ENCODE data around the gene SPP1.

Gene SPP1

DNA sequence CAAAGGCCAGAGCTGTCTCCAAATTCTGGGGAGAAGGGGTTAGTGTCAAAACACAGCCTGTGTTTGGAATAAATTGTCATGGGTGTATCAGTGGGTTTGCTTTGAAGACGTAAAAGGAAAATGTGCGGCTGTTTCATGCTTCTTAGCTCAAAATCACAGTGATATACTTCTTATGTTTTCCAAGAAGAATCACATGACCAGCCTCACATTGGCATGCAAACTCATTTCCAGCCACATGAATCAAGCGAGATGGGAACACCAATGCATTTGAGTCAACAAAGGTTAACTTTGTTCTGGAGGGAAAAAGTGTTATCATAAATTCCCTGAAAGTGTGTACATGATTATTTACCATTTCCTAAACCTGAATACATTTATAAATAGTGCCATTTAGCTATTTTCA, 19.0 kb upstream of the SPP1 start:
- DNase-seq (ENCODE audit: low spot score), result no peak

DNA sequence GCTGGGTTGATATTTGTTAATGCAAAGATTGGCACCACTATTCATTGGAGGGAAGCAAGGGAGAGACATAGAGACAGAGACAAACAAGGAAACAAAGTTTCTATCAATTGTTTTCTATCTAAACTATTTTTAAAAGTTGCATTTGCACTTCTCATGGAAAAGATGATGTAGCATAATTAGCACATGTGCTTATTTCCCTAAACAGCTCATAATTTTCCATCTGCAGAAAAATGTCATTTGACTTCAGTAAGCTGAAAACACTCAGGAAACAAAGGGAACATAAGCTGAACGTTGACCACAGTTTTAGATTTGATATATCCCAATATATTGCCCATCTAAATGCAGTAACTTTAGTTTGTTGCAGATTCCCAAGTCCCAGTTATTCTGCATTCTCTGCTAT, 18.5 kb upstream of the SPP1 start:
- no peak for DNase-seq (ENCODE audit: low spot score)

DNA sequence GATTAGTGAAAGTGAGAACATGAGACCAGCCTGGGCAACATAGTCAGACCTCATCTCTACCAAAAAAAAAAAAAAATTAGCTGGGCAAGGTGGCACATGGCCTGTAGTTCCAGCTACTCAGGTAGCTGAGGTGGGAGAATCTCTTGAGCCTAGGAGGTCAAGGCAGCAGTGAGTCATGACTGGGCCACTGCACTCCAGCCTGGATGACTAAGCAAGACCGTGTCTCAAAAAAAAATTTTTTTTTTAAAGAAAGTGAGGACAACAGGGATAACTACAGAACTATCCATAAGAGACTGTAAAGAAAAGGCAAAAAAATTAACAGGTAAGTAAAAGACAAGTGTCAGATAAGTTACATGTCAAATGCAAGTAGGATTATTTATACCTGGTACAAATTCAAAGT, 13.5 kb upstream of the SPP1 start:
- no peak for DNase-seq (ENCODE audit: low spot score)

DNA sequence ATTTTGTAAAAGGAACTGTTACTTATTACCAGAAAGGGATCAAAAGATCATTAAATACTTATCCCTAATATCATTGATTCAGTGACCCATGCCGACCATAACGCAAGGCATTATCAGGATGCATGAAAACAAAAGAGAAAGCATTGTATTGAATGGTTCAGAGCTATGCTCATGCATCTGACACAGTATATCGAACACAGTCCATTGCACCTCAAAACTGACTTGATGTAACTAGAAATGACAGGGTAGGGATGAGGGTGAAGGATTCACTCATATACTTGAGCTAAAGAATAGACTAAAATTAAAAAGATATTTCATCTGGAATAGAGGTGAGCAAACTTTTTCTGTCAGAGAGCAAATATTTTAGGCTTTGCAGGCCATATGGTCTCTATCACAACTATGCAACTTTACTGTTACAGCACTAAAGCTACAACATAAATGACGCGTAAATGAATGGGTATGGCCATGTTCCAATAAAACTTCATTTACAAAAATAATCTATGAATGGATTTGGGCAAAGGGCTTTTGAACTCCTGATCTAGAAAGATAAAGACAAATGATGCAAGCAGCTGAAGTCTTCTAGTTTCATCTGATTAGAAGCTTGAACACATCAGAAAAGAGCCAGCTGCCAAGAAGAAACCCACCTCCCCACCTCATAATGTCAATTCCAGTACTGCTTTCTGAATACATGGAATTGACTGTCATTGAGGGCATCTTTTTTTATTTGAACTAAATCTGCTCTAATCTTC, 12.9 kb upstream of the SPP1 start:
- DNase-seq (ENCODE audit: low spot score), result no peak

DNA sequence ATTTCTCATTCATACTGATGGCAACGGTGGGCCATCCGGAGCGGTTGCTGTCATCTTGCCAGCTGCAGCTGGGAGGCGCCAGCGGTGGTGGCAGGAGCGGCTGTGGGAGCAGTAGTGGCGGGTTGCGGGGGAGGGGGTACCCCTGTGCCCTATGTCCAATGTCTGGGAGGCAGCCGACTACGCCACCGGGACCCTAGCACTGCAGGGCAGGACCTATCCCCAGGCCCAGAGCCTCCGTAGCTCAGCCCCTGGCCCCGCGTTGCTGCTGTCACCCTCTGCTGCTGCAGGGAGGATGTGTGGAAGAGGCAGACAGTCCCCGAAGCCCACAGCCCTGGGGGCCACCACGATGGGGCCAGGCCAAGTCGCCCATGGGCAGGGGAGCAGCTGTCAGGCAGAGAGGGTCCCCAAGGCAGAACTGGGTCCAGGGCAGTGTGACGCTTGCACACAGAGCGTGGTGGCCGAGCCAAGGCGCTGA, 10.0 kb upstream of the SPP1 start:
- no peak for DNase-seq (ENCODE audit: low spot score)

DNA sequence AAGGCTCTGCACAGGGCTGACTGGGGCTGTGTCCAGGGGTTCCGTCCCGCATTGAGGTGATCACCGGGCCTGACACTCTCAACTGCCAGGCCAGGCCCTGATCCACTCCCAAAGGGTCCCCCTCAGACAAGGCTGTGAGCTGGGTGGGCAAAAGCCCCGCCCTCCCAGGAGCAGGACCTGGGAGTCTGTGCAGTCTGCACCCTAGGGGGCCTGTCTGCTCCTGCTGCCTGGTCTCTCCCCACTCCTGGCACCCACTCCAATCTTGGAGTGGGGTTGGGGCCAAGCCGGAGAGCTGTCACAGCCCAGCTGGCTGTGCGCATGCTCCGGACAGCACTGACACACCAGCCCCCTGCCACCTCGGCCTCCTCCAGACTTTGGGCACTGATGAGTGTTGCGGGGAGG, 9.4 kb upstream of the SPP1 start:
- no peak for DNase-seq (ENCODE audit: low spot score)

DNA sequence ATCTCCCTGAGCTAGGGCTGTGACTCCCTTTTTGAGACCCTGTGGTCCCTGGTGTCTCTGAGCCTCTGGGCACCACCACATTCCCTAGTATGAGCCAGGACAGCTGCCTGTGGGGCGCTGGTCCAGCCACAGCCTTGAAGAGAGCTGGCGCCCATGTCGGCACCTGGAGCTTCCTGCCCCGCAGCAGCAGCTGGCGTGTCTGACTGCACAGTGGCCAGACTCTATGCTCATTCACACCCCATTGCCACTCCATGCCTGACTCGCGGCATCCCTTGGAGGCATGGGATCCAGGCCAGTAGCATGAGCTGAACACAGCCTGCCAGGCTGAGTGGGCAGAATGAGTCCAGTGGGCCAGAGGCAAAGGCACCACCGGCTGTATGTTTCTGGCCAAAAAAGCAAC, 8.3 kb upstream of the SPP1 start:
- no peak for DNase-seq (ENCODE audit: low spot score)

DNA sequence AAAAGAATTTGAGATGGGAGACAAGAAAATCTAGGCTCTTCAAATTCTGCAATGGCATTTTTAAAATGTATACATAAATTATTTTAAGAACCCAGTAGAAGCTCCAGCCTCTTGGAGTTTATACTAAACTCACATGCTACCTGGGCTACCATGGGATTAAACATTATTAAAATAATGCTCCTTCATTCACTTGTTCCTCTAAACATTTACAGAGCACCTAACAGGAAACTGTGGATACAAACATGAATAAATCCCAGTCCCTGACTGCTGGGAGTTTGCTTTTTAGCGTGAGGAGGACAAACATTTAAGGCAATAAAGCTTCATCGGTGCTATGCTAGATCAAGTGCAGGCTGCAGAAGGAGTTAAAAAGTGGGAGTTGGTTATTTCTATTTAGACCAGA, 5.4 kb upstream of the SPP1 start:
- DNase-seq (ENCODE audit: low spot score), result no peak

DNA sequence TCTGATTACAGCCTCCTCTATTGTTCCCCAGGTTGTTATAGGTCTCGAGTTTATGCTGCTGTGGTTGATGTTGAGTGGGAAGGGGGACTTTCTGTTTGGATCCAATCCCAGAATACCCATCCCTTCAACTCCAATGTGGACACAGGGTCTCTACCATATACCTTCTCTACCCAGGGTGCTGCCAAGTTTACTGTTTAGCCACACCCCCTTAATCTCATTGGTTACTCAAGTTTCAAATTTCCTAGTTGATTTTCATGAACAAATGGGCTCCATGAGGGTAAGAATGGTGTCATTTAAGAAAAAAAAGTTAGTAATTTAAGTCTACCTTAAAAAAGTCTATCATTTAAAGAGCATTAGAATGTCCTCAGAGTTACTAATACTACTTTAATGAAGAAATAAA, 3.6 kb upstream of the SPP1 start:
- DNase-seq (ENCODE audit: low spot score), result no peak

DNA sequence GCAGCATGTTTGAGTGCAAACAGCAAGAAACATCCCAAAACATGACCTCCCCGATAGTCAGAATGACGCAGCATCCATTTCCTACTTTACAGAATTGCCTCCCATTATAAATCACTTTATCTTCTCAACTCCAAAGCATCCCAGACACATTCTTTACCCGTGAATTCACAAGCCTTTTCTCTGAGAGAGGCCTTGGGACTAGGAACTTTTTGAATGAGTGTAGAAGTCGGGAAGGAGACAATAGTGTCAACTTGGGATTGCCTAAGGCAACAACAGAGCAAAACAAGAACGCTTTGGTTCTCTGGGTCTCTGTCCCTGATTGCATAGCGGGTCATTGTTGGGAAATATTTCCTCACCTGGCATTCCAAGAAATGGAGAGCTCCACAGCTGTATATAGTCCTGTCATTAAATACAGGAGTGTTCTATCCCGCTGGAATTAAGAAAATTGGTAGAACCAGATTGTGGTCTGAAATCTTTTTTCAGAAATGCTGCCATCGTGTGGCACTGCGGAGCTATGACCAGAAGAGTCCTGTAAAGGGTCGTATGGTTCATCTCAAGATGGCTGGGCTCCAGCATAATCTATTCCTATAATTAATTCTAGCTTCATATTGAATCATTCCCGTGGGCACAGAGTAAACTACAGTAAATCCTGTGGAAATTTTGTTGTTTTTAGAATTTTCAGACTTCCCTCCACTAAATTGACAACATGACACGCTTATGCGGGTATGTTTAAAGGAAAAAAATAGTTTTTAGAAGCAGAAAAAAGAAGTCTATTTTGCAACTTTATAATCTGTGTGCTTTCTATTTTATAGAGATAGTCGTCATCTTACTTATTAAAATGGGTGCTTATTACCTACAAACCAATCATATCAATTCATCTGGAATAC, 2.0 kb upstream of the SPP1 start:
- DNase-seq (ENCODE audit: low spot score), result peak; percentile 72

DNA sequence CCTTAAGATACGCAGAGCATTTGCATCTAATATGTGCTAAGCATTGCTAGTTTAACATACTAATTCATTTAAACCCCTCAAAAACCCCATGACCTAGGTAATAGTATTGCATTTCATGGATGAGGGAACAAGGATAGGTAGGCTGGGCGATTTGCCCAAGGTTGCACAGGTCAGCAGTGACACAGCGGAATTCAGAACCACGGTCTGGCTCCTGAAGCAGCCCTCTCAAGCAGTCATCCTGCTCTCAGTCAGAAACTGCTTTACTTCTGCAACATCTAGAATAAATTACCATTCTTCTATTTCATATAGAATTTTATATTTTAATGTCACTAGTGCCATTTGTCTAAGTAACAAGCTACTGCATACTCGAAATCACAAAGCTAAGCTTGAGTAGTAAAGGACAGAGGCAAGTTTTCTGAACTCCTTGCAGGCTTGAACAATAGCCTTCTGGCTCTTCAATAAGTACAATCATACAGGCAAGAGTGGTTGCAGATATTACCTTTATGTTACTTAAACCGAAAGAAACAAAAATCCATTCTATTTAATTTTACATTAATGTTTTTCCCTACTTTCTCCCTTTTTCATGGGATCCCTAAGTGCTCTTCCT, 555 bp upstream of the SPP1 start:
- DNase-seq (ENCODE audit: low spot score), result no peak

DNA sequence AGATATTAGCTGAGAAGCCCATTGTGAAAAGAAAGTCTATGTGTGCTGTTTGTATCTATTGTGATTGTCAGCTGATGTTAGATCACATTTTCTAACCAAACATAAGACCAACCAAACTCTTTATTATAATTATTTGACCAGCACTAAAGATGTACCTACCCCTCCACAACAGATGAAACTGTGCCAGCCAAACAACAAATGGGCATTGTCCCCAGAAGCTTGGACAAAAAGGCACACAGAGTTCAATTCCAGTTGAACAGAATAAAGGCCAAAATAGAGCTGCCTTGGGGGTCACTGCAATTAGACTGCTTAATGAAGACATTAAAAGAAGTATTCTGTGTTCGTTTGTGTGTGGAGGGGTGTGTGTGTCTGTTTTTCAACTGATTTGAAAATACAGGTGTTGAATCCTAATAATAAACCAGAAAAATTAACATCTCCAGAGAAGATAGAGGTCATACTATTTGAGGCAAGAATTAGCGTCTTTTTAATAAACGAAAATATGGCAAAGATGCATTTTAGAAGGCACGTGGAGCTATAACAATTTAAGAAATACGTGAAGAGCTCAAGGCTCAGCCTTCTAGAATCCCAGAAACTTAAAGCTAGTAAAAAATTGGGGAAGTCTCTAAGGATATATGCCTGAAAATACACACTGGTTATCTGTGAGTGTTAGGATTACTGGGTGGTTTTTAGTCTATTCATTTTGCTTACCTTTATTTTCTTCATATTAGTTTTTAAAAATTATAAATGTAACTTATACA, 2.2 kb downstream of the SPP1 start:
- no peak for DNase-seq (ENCODE audit: low spot score)

DNA sequence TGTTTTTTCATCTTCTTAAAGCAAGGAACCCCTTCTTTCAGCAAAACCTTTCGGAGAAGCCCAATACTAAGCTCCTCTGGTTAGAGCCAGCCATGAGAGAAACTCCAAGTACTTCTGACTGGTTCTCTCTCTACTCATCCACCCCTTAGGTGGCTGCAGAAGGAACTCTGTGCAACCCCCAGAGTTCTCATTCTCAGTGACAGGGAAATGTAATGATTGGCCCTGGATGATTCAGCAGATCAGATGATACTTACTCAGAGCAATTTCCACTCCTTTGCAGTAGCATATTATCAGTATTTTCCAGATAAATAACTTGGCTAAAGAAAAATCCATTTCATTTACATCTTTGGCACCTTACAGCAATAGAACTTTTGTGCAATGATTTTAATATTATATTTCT, 3.2 kb downstream of the SPP1 start:
- DNase-seq (ENCODE audit: low spot score), result no peak

DNA sequence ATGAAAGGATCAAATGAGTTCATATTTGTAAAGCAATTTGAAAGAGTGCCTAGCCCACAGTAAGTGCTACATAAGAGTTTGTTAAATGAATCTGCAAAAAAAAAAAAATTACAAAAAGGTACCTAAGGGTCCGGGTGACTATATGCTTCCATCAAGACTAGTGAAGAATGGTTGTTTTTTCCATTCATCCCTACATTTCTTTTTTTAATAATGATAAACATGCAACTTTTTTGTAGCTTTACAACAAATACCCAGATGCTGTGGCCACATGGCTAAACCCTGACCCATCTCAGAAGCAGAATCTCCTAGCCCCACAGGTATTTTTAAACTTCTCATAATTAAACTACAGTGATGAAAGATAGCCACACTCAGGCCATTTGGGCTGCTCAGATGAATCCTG, 4.3 kb downstream of the SPP1 start:
- no peak for DNase-seq (ENCODE audit: low spot score)

DNA sequence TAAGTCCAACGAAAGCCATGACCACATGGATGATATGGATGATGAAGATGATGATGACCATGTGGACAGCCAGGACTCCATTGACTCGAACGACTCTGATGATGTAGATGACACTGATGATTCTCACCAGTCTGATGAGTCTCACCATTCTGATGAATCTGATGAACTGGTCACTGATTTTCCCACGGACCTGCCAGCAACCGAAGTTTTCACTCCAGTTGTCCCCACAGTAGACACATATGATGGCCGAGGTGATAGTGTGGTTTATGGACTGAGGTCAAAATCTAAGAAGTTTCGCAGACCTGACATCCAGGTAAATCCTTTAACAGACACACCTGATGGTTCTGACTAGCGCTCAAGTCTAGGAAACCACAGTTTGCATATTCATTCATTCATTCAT, 6.0 kb downstream of the SPP1 start:
- DNase-seq (ENCODE audit: low spot score), result no peak

DNA sequence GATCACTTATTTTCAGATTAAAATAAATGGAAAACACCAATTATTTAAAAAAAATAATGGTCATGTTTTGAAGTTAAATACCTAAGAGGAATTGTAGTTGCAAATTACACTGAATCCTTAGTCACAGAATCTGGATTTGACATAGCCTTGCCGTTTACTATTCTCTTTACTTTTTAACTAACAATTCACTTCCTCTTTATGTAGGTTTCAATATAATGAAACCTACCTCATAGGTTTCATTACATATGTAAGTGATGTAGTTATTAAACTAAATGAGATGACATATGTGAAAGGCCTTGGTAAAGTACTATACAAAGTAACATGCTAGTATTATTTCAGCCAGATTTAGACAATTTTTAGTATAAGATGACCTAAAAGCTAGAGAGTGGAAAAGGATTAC, 6.5 kb downstream of the SPP1 start:
- no peak for DNase-seq (ENCODE audit: low spot score)

DNA sequence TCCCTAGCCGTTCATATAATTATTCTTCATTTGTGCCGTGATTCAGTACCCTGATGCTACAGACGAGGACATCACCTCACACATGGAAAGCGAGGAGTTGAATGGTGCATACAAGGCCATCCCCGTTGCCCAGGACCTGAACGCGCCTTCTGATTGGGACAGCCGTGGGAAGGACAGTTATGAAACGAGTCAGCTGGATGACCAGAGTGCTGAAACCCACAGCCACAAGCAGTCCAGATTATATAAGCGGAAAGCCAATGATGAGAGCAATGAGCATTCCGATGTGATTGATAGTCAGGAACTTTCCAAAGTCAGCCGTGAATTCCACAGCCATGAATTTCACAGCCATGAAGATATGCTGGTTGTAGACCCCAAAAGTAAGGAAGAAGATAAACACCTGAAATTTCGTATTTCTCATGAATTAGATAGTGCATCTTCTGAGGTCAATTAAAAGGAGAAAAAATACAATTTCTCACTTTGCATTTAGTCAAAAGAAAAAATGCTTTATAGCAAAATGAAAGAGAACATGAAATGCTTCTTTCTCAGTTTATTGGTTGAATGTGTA, 7.0 kb downstream of the SPP1 start:
- DNase-seq (ENCODE audit: low spot score), result no peak

DNA sequence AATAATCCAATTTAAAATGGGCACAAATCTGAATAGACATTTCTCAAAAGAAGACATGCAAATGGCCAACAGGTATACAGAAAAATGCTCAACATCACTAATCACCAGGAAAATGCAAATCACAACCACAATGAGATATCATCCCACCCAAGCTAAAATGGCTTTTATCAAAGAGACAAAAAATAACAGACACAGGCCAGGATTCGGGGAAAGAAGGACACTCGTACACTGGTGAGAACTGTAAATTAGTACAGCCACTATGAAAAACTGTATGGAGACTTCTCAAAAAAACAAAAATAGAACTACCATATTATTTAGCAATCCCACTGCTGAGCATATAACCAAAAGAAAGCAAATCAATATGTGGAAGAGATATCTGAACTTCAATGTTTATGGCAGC, 8.5 kb downstream of the SPP1 start:
- DNase-seq (ENCODE audit: low spot score), result no peak

DNA sequence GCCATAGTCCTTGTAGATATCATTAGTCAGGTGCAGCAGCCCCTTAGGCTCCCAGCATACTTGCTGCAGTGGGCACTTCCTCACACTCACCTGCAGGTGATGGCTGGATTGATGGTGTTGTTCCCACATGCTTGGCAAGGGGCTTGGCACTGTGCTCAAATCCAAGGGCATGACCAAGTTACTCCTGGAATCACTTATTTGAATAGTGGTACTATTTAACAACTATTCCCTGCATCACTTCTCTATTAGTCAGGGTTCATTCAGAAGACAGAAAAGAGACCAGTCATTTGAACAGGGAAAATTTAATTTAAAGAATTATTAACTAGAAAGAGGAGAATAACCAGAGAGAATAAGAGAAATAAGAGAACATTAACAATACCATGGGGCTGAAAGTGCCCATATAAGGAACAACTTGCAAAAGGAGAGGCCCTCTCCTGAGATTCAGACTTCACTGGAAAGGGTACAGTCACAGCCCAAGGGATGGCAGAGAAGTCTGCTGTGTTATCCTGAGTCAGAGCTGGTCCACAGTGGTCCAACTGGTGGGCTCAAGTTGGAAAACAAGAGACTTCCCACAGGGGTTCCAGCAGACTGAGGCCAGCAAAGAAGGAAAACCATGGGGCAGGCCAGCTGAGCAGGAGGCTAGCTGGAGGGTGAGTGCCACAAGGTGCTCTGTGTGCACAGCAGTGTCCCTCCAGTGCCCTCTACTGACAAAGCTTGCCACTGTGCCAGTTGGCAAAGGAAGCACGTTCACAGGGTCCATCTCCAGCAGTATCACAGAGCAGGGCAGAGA, 9.8 kb downstream of the SPP1 start:
- peak; percentile 77 for DNase-seq (ENCODE audit: low spot score)

DNA sequence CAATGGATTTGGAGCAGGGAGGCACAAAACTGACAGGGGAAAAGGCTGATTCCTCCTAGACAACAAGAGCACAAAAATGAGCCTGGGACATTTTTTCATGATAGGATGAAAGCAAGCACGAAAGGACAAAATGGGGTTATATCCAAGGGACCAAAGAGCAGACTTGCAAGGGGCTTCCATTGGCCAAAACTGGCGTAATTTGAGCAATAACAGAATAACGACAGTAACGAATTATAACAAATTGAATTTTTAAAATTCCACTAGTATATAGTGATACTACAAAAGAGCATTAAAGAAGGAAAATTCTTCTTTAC, 10.3 kb downstream of the SPP1 start:
- no peak for DNase-seq (ENCODE audit: low spot score)

DNA sequence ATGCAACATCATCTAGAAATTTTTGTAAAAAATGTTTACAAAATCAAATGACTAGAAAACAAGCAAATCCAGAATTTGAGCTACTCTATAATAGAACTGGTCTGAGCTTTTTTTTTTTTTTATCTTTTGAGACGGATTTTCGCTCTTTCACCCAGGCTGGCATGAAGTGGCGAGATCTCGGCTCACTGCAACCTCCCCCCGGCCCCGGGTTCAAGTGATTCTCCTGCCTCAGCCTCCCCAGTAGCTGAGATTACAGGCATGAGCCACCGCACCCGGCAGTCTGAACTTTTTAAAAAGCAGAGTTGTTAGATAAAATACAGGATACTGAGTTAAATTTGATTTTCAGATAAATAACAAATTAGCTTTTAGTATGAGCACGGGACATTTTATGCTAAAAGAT, 11.0 kb downstream of the SPP1 start:
- DNase-seq (ENCODE audit: low spot score), result no peak
